ENCODE data around the gene ASAP2. TPM values are rescaled to one million over a fixed set of nuclear protein-coding genes. Genes with fewer than 3 reads are reported as not detected.

The ASAP2 gene
- total RNA-seq, 2 experiments from 2014 or later = 0.25 to 0.71 TPM

- no peak overlapping the region for H3K27ac Mint-ChIP-seq
- ChIA-PET CTCF (no interaction called here), POLR2A (no interaction called here)
- H3K9me3 Mint-ChIP-seq = no peaks in the 10 kb centered on the region
- DNase-seq = no peak
- H3K4me3 Mint-ChIP-seq = no peak overlapping the region
- no peaks in the 10 kb centered on the region for H3K4me1 Mint-ChIP-seq
- H3K27me3 Mint-ChIP-seq = peaks cover 36% of the 10 kb centered on the region
- H3K36me3 Mint-ChIP-seq (ENCODE audit: low read depth) = no peaks in the 10 kb centered on the region
Observed at GRCh38 chr2:9169349-9170107, 37.1 kb upstream of the ASAP2 start.

DNA sequence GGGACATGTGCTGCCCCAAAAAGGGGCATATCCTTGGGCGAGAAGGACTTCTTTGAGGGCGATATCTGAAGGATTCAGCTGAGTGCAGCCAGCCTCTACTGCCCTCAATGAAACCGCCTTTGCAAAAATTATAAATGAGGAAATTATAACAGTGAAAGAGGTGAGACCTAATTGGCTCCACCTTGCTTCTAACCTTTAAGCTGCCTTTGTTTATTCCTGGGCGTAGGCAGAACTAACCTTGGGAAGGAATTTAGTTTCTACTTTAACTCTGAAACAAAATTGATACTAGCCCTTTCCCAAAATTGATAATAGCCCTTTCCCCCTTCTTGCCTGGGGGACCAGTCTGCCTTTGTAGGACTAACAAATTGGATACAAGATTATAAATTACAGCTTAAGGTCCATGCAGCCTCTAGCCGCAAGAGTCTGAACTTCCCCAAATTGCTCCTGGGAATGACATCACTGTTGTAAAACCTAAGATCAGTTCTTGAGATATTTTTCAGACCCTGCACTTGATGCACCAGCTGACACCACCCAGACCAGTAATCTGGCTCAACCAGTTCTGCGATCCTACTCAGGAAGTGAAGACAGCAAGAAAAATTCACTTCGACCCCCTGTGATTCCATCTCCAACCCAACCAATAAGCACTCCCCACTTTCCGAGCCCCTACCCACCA is 36.0 kb upstream of the ASAP2 start:
- POLR2A ChIA-PET = no interaction called here

GRCh38 chr2:9174771-9175437 is 31.7 kb upstream of the ASAP2 start:
- no peak overlapping the region for H3K27ac Mint-ChIP-seq
- no peak overlapping the region for H3K4me3 Mint-ChIP-seq
- ChIA-PET POLR2A (no interaction called here), CTCF (no interaction called here)
- DNase-seq = no peak
- peaks cover 27% of the 10 kb centered on the region for H3K27me3 Mint-ChIP-seq
- no peaks in the 10 kb centered on the region for H3K36me3 Mint-ChIP-seq (ENCODE audit: low read depth)
- no peaks in the 10 kb centered on the region for H3K4me1 Mint-ChIP-seq
- H3K9me3 Mint-ChIP-seq = no peaks in the 10 kb centered on the region

More for the DNA sequence above, 36.0 kb upstream of the ASAP2 start:
- CTCF ChIA-PET = no interaction called here
- Mint-ChIP-seq H3K27me3 (peaks cover 36% of the 10 kb centered on the region), H3K9me3 (no peaks in the 10 kb centered on the region), H3K36me3 (ENCODE audit: low read depth) (no peaks in the 10 kb centered on the region), H3K4me3 (no peak overlapping the region), H3K4me1 (no peaks in the 10 kb centered on the region), H3K27ac (no peak overlapping the region)
- DNase-seq = no peak

GRCh38 chr2:9178110-9178903 is 28.3 kb upstream of the ASAP2 start:
- ChIA-PET POLR2A (no interaction called here), CTCF (no interaction called here)
- Mint-ChIP-seq H3K27me3 (peaks cover 18% of the 10 kb centered on the region), H3K9me3 (no peaks in the 10 kb centered on the region), H3K4me3 (no peak overlapping the region), H3K36me3 (ENCODE audit: low read depth) (no peaks in the 10 kb centered on the region), H3K4me1 (no peaks in the 10 kb centered on the region), H3K27ac (no peak overlapping the region)
- no peak for DNase-seq

DNA sequence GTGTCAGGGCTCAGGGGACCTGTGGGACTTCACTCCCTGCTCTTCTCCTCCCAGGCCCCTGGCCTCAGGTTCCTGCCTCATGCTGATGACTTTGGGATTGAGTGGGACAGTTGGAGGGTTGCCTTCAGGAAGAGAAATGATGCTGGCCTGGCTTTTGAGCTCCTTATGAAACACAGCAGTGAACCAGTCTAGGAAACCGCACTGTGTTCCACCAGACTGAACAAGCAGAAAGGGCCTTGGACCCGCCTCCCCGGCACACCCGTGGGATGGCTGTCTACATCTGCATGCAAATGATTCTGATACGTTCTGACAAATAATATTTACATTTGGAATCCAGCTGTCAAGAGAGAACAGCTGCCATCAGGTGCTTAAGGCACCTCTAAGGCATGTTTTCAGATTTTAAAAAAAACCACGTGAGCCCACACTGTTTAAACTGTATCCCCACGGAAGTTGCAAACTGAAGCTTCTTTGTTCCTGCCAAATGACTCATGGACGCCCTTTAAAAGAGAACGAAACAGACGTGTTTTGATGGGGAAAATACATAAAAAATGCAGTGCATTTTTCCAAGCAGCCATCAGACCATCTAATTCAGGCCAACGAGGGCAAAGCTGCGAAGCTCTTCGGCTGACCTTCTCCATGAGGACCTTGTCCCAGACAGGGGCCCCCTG is 27.6 kb upstream of the ASAP2 start:
- Mint-ChIP-seq H3K4me1 (no peaks in the 10 kb centered on the region), H3K36me3 (ENCODE audit: low read depth) (no peaks in the 10 kb centered on the region), H3K9me3 (no peaks in the 10 kb centered on the region), H3K27me3 (peaks cover 14% of the 10 kb centered on the region), H3K27ac (no peak overlapping the region), H3K4me3 (no peak overlapping the region)
- no peak for DNase-seq
- ChIA-PET CTCF (no interaction called here), POLR2A (no interaction called here)

DNA sequence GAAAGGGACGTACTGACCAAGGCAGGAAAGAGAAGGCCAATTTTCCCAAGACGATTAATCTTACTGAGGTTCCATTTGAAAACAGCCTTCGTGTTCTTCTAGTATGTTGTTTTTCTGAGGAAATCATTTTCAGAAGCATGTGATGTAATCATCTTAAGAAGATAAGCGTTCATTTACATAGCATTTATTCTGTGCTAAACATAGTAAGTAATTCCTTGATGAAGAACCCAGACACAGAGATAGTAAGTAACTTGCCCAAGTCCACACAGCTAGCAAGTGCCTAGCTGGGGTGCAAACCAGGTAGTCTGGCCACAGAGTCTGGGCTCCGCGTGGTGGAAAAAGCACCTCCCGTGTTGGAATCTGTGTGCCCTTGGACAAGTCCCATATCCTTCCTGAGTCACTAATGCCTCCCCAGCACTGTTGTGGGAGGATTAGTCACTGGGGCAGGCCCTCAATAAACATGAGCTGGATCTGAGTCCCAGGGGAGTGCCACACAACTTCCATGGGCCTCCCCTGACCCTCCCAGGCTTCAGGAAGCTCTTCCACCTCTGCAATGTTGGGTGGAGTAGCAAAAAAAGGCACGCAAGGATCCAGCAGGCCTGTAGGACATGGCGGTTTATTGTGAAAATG is 26.9 kb upstream of the ASAP2 start:
- ChIA-PET POLR2A (no interaction called here), CTCF (no interaction called here)
- H3K36me3 Mint-ChIP-seq (ENCODE audit: low read depth) = no peaks in the 10 kb centered on the region
- H3K4me3 Mint-ChIP-seq = no peak overlapping the region
- H3K27ac Mint-ChIP-seq = no peak overlapping the region
- H3K9me3 Mint-ChIP-seq = no peaks in the 10 kb centered on the region
- H3K27me3 Mint-ChIP-seq = peaks cover 10% of the 10 kb centered on the region
- no peaks in the 10 kb centered on the region for H3K4me1 Mint-ChIP-seq
- no peak for DNase-seq

GRCh38 chr2:9184361-9184760 is 22.3 kb upstream of the ASAP2 start:
- Mint-ChIP-seq H3K9me3 (no peaks in the 10 kb centered on the region), H3K36me3 (ENCODE audit: low read depth) (no peaks in the 10 kb centered on the region), H3K27ac (no peak overlapping the region), H3K27me3 (peaks cover 16% of the 10 kb centered on the region), H3K4me1 (no peaks in the 10 kb centered on the region), H3K4me3 (no peak overlapping the region)
- ChIA-PET CTCF (no interaction called here), POLR2A (no interaction called here)
- DNase-seq = no peak

- CTCF ChIA-PET = no interaction called here
- POLR2A ChIA-PET = no interaction called here
- no peak for DNase-seq
- H3K27me3 Mint-ChIP-seq = peaks cover 19% of the 10 kb centered on the region
- no peaks in the 10 kb centered on the region for H3K36me3 Mint-ChIP-seq (ENCODE audit: low read depth)
- H3K9me3 Mint-ChIP-seq = no peaks in the 10 kb centered on the region
- no peaks in the 10 kb centered on the region for H3K4me1 Mint-ChIP-seq
- no peak overlapping the region for H3K4me3 Mint-ChIP-seq
- H3K27ac Mint-ChIP-seq = no peak overlapping the region
Observed at GRCh38 chr2:9187620-9188214, 18.9 kb upstream of the ASAP2 start.

- H3K4me3 Mint-ChIP-seq = no peak overlapping the region
- no peak for DNase-seq
- H3K36me3 Mint-ChIP-seq (ENCODE audit: low read depth) = no peaks in the 10 kb centered on the region
- H3K27ac Mint-ChIP-seq = no peak overlapping the region
- CTCF ChIA-PET = interaction anchor here (0.7 kb wide), 1 partner anchor 153 kb away, joined by 3 read pairs; no protein-coding TSS in a partner anchor
- no peaks in the 10 kb centered on the region for H3K9me3 Mint-ChIP-seq
- H3K4me1 Mint-ChIP-seq = no peaks in the 10 kb centered on the region
- H3K27me3 Mint-ChIP-seq = peaks cover 16% of the 10 kb centered on the region
- POLR2A ChIA-PET = no interaction called here
Observed at GRCh38 chr2:9188823-9189222, 17.8 kb upstream of the ASAP2 start.

DNA sequence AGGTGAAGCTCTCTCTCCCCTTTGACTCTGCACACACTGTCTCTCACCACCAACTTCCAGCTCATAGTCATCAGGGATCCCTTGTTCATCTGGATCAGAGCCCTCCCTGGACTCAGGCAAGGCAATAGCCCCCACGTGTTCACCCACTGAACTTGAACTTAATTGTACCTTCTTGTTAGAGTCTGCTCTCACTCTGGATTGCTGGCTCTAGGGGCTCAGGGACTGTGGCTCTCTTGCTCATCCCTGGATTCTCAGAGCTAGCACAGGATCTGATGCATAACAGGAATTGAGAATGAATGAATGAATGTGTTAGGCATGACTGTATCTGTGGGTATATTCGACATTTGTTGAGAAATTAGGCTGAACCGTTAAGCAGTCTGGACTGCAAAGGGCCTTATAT is 16.7 kb upstream of the ASAP2 start:
- DNase-seq = no peak
- Mint-ChIP-seq H3K27ac (no peak overlapping the region), H3K36me3 (ENCODE audit: low read depth) (no peaks in the 10 kb centered on the region), H3K9me3 (no peaks in the 10 kb centered on the region), H3K4me1 (no peaks in the 10 kb centered on the region), H3K27me3 (peaks cover 18% of the 10 kb centered on the region), H3K4me3 (no peak overlapping the region)
- CTCF ChIA-PET = no interaction called here
- POLR2A ChIA-PET = no interaction called here

DNA sequence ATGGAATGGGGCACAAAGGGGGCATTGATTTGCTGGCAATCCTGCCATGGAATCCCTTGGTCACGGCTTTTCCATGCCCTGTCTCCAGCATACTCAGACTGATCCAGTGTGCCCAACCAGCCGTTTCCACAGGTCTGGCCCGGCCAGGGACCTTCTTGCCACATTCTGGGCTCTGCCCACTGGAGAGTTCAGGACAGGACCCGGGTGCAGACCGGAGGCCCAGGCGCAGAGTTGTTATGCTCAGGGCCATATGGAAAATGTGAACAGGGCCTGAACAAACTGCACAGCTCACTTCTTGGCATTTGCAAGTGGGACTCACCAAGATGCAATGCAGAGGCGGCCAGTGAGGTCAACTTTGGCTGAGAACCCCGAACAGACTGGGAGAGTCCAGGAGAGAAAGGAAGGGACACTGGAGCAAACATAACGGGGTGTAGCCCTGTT is 15.6 kb upstream of the ASAP2 start:
- H3K4me1 Mint-ChIP-seq = no peaks in the 10 kb centered on the region
- H3K27ac Mint-ChIP-seq = no peak overlapping the region
- peaks cover 18% of the 10 kb centered on the region for H3K27me3 Mint-ChIP-seq
- H3K4me3 Mint-ChIP-seq = no peak overlapping the region
- DNase-seq = no peak
- ChIA-PET CTCF (no interaction called here), POLR2A (no interaction called here)
- H3K9me3 Mint-ChIP-seq = no peaks in the 10 kb centered on the region
- no peaks in the 10 kb centered on the region for H3K36me3 Mint-ChIP-seq (ENCODE audit: low read depth)

- Mint-ChIP-seq H3K9me3 (no peaks in the 10 kb centered on the region), H3K27ac (no peak overlapping the region), H3K36me3 (ENCODE audit: low read depth) (no peaks in the 10 kb centered on the region), H3K4me3 (no peak overlapping the region), H3K27me3 (peaks cover 26% of the 10 kb centered on the region), H3K4me1 (no peaks in the 10 kb centered on the region)
- ChIA-PET CTCF (no interaction called here), POLR2A (no interaction called here)
- no peak for DNase-seq
Observed at GRCh38 chr2:9192712-9193111, 13.9 kb upstream of the ASAP2 start.

Measured in activated CD4-positive, alpha-beta memory T cell treated with anti-CD3 and anti-CD28 coated beads, Interleukin-2, amount 10 ng/mL, durations not matched to agents 7 days and 5 days (primary cell).